OCI-LY3 (cell line): ENCODE measurements around the gene EFNB2.

Source experiments
- CTCF ChIP-seq: fragments of 200-600, 300-600 bp; sonication (generic); IDR thresholded peaks from 2 replicates; pipeline ENCODE4 v1.5.1; 2014; ENCODE audit warnings: antibody characterized with exemption, low read length, low read depth
- EZH2phosphoT487 ChIP-seq: fragments of 200-600 bp; shearing (Covaris generic); IDR thresholded peaks from 2 replicates; pipeline ENCODE4 v1.6.1; 2018; ENCODE audit warnings: antibody characterized with exemption, mixed run types, low read depth

GRCh38 chr13:106479929-106480328 is 55.5 kb downstream of the EFNB2 start:
- TF ChIP-seq CTCF (no peak), EZH2phosphoT487 (no peak)
